A549 (cell line): ENCODE results near the gene MED13L. TPM values are rescaled to one million over a fixed set of nuclear protein-coding genes. Genes with fewer than 3 reads are reported as not detected.

Experiments used
- ATAC-seq, 2 experiments: fragments of 200-7000 bp in 1 of 2; fragments of >200 bp in 1 of 2; cut with Nextera tagmentation in 1 of 2; cut with Tn5 transposase in 1 of 2; 3 replicates each; pipeline versions ENCODE4 v1.8.0 to v1.9.1; 2018 to 2020; ENCODE audit warnings: mild to moderate bottlenecking in 1 of 2, moderate library complexity in 1 of 2
- CTCF ChIA-PET: fragments of 300-600 bp; sonication (Branson Sonifier 250); formaldehyde crosslinking; extraction: SDS; loops from one replicate; lab custom pipeline; 2021; ENCODE audit warnings: antibody characterized with exemption, inconsistent platforms; lab: Yijun Ruan, JAX
- POLR2A ChIA-PET: fragments of 350-600 bp; formaldehyde crosslinking; extraction: SDS; loops from one replicate; lab custom pipeline; 2021; ENCODE audit warnings: antibody characterized with exemption, inconsistent platforms; lab: Yijun Ruan, JAX
- DNase-seq, 2 experiments: peaks; one replicate each; pipeline versions ENCODE4 v3.0.0 to v3.0.0-alpha.2; 2011 to 2016; ENCODE audit warnings: low read depth in 1 of 2, low spot score in 1 of 2
- FAIRE-seq: peaks from 2 replicates; lab custom pipeline; 2011; peaks lifted over from hg19 to GRCh38; lab: Jason Lieb, UNC
- H3K27ac ChIP-seq, 2 experiments: fragments of >200 bp; sonication (Bioruptor Twin); formaldehyde crosslinking; 3 replicates each; pipeline ENCODE4 v1.5.1; 2016 to 2017
- H3K4me1 ChIP-seq: fragments of >200 bp; sonication (Bioruptor Twin); formaldehyde crosslinking; 3 replicates; pipeline ENCODE4 v1.6.1; 2016
- H3K4me2 ChIP-seq: fragments of >200 bp; sonication (Bioruptor Twin); formaldehyde crosslinking; 3 replicates; pipeline ENCODE4 v1.6.1; 2016
- H3K4me3 ChIP-seq: fragments of >200 bp; sonication (Bioruptor Twin); formaldehyde crosslinking; 3 replicates; pipeline ENCODE4 v1.5.1; 2016
- H3K9me3 ChIP-seq: fragments of >200 bp; sonication (Bioruptor Twin); formaldehyde crosslinking; 3 replicates; pipeline ENCODE4 v1.6.1; 2016
- BHLHE40 ChIP-seq: IDR thresholded peaks from 2 replicates; pipeline ENCODE4 v1.6.1; 2012; ENCODE audit warnings: low read depth, low read length, inconsistent platforms
- CBX2 ChIP-seq: fragments of 200-600 bp; sonication (generic); IDR thresholded peaks from 2 replicates; pipeline ENCODE4 v1.6.1; 2016; ENCODE audit warnings: low read depth, mild to moderate bottlenecking, borderline replicate concordance
- CBX8 ChIP-seq: fragments of 200-600 bp; sonication (generic); IDR thresholded peaks from 2 replicates; pipeline ENCODE4 v1.6.1; 2016
- CEBPB ChIP-seq, 2 experiments: fragments of >200 bp in 1 of 2; sonication (Bioruptor Twin) in 1 of 2; formaldehyde crosslinking in 1 of 2; IDR thresholded peaks; 2 replicates each; pipeline ENCODE4 v1.6.1; 2012 to 2016
- CHD4 ChIP-seq: fragments of 200-600 bp; sonication (generic); IDR thresholded peaks from 2 replicates; pipeline ENCODE4 v1.6.1; 2016; ENCODE audit warnings: antibody characterized with exemption, mild to moderate bottlenecking, borderline replicate concordance
- EHMT2 ChIP-seq: fragments of 200-600 bp; sonication (generic); IDR thresholded peaks from 2 replicates; pipeline ENCODE4 v1.6.1; 2016; ENCODE audit warnings: antibody characterized with exemption, low read depth, mild to moderate bottlenecking, moderate library complexity
- EP300 ChIP-seq, 2 experiments: fragments of >200 bp; sonication (Bioruptor Twin); formaldehyde crosslinking; IDR thresholded peaks; 2 replicates in 1 of 2; 3 replicates in 1 of 2; pipeline ENCODE4 v1.6.1; 2016 to 2017
- FOXS1 ChIP-seq: fragments of 250-450 bp; sonication (Bioruptor Pico); IDR thresholded peaks from 2 replicates; pipeline ENCODE4 v1.5.0; 2020; ENCODE audit warnings: mild to moderate bottlenecking, moderate library complexity
- GATA3 ChIP-seq: IDR thresholded peaks from 2 replicates; pipeline ENCODE4 v1.6.1; 2012; ENCODE audit warnings: borderline replicate concordance
- HEYL ChIP-seq: fragments of 250-450 bp; sonication (Bioruptor Pico); IDR thresholded peaks from 2 replicates; pipeline ENCODE4 v1.8.0; 2021; ENCODE audit warnings: mild to moderate bottlenecking, moderate library complexity
- JUN ChIP-seq, 2 experiments: fragments of >200 bp; sonication (Bioruptor Twin); formaldehyde crosslinking; IDR thresholded peaks; 2 replicates in 1 of 2; 3 replicates in 1 of 2; pipeline ENCODE4 v1.6.1; 2016 to 2017
- KDM1A ChIP-seq: fragments of 200-600 bp; sonication (generic); IDR thresholded peaks from 2 replicates; pipeline ENCODE4 v1.6.1; 2016; ENCODE audit warnings: low read depth, mild to moderate bottlenecking
- MAFK ChIP-seq: fragments of 450-650 bp; IDR thresholded peaks from 2 replicates; pipeline ENCODE4 v1.6.1; 2014; ENCODE audit not compliant: partially characterized antibody
- MAX ChIP-seq: IDR thresholded peaks from 2 replicates; pipeline ENCODE4 v1.6.1; 2012
- MAZ ChIP-seq: fragments of 150-350 bp; IDR thresholded peaks from 2 replicates; pipeline ENCODE4 v1.6.1; 2014; ENCODE audit warnings: antibody characterized with exemption, low read depth, low read length, borderline replicate concordance
- MYC ChIP-seq: IDR thresholded peaks from 2 replicates; pipeline ENCODE4 v1.6.1; 2012; ENCODE audit warnings: mild to moderate bottlenecking, inconsistent platforms, low read length, improper control_type of control experiment, borderline replicate concordance
- NFE2L2 ChIP-seq: fragments of 150-350 bp; conservative IDR thresholded peaks from 2 replicates; pipeline ENCODE4 v1.6.1; 2014; ENCODE audit warnings: low read length
- PHF8 ChIP-seq: fragments of 200-600 bp; sonication (generic); IDR thresholded peaks from 2 replicates; pipeline ENCODE4 v1.6.1; 2016; ENCODE audit warnings: low read depth, mild to moderate bottlenecking, antibody characterized with exemption, moderate library complexity, borderline replicate concordance
- POLR2AphosphoS2 ChIP-seq: conservative IDR thresholded peaks from 2 replicates; pipeline ENCODE4 v1.6.1; 2012; ENCODE audit warnings: low read length, improper control_type of control experiment, inconsistent platforms
- RAD21 ChIP-seq, 2 experiments: fragments of >200 bp in 1 of 2; sonication (Bioruptor Twin) in 1 of 2; formaldehyde crosslinking in 1 of 2; IDR thresholded peaks in 1 of 2; conservative IDR thresholded peaks in 1 of 2; 2 replicates in 1 of 2; 3 replicates in 1 of 2; pipeline ENCODE4 v1.6.1; 2012 to 2018; ENCODE audit warnings: inconsistent platforms in 1 of 2
- RCOR1 ChIP-seq: fragments of 150-350 bp; IDR thresholded peaks from 2 replicates; pipeline ENCODE4 v1.6.1; 2014; ENCODE audit warnings: antibody characterized with exemption, low read length, low read depth
- REST ChIP-seq: fragments of 200-600 bp; sonication (generic); IDR thresholded peaks from 2 replicates; pipeline ENCODE4 v1.6.1; 2016; ENCODE audit warnings: antibody characterized with exemption, mild to moderate bottlenecking, moderate library complexity
- SREBF2 ChIP-seq: fragments of 450-650 bp; IDR thresholded peaks from 2 replicates; pipeline ENCODE4 v1.6.1; 2014; ENCODE audit warnings: mild to moderate bottlenecking, moderate library complexity
- TFCP2L1 ChIP-seq: fragments of 250-450 bp; sonication (Bioruptor Pico); IDR thresholded peaks from 2 replicates; pipeline ENCODE4 v1.5.0; 2021; ENCODE audit warnings: mild to moderate bottlenecking
- TP53 ChIP-seq: fragments of 250-450 bp; sonication (Bioruptor Pico); IDR thresholded peaks from 2 replicates; pipeline ENCODE4 v1.5.0; 2021; ENCODE audit warnings: mild to moderate bottlenecking, moderate library complexity
- ZNF302 ChIP-seq: fragments of 250-450 bp; sonication (Bioruptor Pico); IDR thresholded peaks from 2 replicates; pipeline ENCODE4 v1.9.0; 2021; ENCODE audit warnings: inconsistent platforms, mild to moderate bottlenecking, moderate library complexity
- ZSCAN20 ChIP-seq: fragments of 250-450 bp; sonication (Bioruptor Pico); IDR thresholded peaks from 2 replicates; pipeline ENCODE4 v1.8.0; 2022; ENCODE audit warnings: mild to moderate bottlenecking, moderate library complexity
- WGBS: methylation state at CpG from one replicate; pipeline ENCODE4 v1.1.6; 2017; ENCODE audit errors: missing lambda C conversion rate; 5-methylcytosine and 5-hydroxymethylcytosine counted together
- polyA plus RNA-seq, 4 experiments: library from polyadenylated mRNA; depleted of rRNA in 3 of 4; stranded (reverse); fragments of >200 nt; fragmentation: RNase III in 1 of 4; extraction: RNeasy Plus Mini Kit Qiagen cat#74134 plus additional on column Dnase treatment in 1 of 4; gene quantifications; 2 replicates in 3 of 4; 3 replicates in 1 of 4; pipeline ENCODE4 v1.2.3, GENCODE V29; 2011 to 2017
- TF ChIP-seq, protein P1 (sequence below): fragments of 250-450 bp; sonication (Bioruptor Pico); IDR thresholded peaks from 2 replicates; pipeline ENCODE4 v1.5.0; 2021; ENCODE audit warnings: mild to moderate bottlenecking, moderate library complexity, borderline replicate concordance
- TF ChIP-seq, protein P2 (sequence below): fragments of >200 bp; sonication (Bioruptor Twin); formaldehyde crosslinking; IDR thresholded peaks from 2 replicates; pipeline ENCODE4 v1.6.1; 2016

The MED13L gene
- polyA plus RNA-seq, 2 of the 4 experiments (the other 2 are of a cell fraction): 23.2 to 134 TPM

- ChIA-PET CTCF (interaction anchor here (0.7 kb wide), 1 partner anchor 11 kb away, joined by 3 read pairs; no protein-coding TSS in a partner anchor), POLR2A (no interaction called here)
Measured at GRCh38 chr12:116174904-116175303, 102.6 kb downstream of the MED13L start.

DNA sequence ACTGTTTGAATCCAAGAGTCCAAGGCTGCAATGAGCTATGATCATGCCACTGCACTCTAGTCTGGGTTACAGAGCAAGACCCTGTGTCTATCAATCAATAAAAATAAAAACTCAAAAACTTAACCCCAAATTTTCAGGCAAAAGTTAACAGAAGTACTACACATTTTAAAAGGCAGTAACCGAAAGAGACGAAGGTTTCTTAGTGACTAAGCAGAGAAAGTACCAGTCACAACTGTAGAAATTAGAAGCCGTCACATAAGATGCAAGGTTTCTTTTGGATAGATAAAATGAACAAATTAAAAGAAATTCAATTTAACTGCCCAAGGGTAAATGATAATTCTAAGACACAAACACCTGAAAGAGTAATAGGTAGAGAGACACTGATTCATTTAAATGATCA, 103.5 kb downstream of the MED13L start:
- ChIA-PET POLR2A (no interaction called here), CTCF (interaction anchor here (0.7 kb wide), 1 partner anchor 10 kb away, joined by 3 read pairs; no protein-coding TSS in a partner anchor)
- no peaks in the 10 kb centered on the region for H3K9me3 ChIP-seq
- WGBS: 95% methylated on average over 3 of the region's 3 CpGs
- H3K27ac ChIP-seq: no peak overlapping the region
- peak; percentile 32 for FAIRE-seq
- TF ChIP-seq HEYL: no peak
- no peak for TF ChIP-seq PHF8
- no peak for TF ChIP-seq ZSCAN20 (CRISPR knock-in tag)
- no peak for TF ChIP-seq ZNF302 (CRISPR knock-in tag)
- no peak for TF ChIP-seq SREBF2
- no peak for TF ChIP-seq CEBPB (IDR thresholded peaks at IDR 0.05)
- TF ChIP-seq TFCP2L1 (CRISPR knock-in tag): no peak
- TF ChIP-seq MAFK: no peak
- TF ChIP-seq CHD4: no peak
- TF ChIP-seq MYC: no peak
- no peak for TF ChIP-seq FOXS1
- no peak for TF ChIP-seq CBX2
- TF ChIP-seq RCOR1: no peak
- TF ChIP-seq EP300 (IDR thresholded peaks at IDR 0.05): no peak
- ATAC-seq: no peak
- no peak for DNase-seq
- H3K4me2 ChIP-seq: no peak overlapping the region
- no peak overlapping the region for H3K4me3 ChIP-seq
- peaks cover 47% of the 10 kb centered on the region for H3K4me1 ChIP-seq

More at GRCh38 chr12:116174904-116175303, 102.6 kb downstream of the MED13L start:
- Histone ChIP-seq H3K27ac (no peak overlapping the region), H3K4me2 (no peak overlapping the region), H3K9me3 (no peaks in the 10 kb centered on the region), H3K4me3 (no peak overlapping the region), H3K4me1 (peaks cover 47% of the 10 kb centered on the region)
- no peak for ATAC-seq
- no peak for TF ChIP-seq RAD21 (conservative IDR thresholded peaks at IDR 0.05 in 1 of 2, IDR thresholded peaks at IDR 0.05 in 1 of 2)
- no peak for TF ChIP-seq GATA3
- no peak for TF ChIP-seq REST
- DNase-seq: no peak
- WGBS: 90% methylated on average over 4 of the region's 4 CpGs
- no peak for FAIRE-seq

DNA sequence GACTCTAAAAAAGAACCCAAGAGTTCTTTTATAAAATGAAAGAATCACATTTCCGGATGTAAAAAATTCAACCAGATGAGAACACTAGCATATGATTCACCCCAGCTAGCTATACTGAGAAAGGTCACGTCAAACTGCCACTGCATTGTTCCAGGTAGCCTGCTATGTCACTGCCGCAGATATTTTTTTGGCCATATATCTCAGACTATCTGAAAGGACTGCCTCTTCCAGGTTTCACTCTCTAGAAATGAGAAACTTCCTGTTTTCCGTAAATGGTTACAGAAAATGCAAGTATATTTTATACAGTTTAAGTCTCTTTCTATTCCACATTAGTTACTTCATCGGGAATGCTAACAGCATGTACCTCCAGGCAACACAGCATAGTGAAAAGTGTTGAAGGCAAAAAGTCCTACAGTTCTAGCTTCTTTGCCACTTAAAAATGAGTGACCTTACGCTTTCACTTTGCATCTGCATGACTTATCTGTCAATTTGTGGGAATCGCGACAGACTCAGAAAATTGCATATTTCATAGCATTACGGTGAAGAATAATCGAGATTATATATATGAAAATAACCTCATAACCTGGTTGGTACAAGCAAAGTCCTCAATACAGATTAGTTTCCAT, 105.2 kb downstream of the MED13L start:
- no peaks in the 10 kb centered on the region for H3K9me3 ChIP-seq
- TF ChIP-seq CBX8: no peak
- TF ChIP-seq, protein P1, sequence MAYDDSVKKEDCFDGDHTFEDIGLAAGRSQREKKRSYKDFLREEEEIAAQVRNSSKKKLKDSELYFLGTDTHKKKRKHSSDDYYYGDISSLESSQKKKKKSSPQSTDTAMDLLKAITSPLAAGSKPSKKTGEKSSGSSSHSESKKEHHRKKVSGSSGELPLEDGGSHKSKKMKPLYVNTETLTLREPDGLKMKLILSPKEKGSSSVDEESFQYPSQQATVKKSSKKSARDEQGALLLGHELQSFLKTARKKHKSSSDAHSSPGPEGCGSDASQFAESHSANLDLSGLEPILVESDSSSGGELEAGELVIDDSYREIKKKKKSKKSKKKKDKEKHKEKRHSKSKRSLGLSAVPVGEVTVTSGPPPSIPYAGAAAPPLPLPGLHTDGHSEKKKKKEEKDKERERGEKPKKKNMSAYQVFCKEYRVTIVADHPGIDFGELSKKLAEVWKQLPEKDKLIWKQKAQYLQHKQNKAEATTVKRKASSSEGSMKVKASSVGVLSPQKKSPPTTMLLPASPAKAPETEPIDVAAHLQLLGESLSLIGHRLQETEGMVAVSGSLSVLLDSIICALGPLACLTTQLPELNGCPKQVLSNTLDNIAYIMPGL (CRISPR knock-in tag): no peak
- TF ChIP-seq KDM1A: no peak
- TF ChIP-seq BHLHE40: no peak
- TF ChIP-seq, protein P2, sequence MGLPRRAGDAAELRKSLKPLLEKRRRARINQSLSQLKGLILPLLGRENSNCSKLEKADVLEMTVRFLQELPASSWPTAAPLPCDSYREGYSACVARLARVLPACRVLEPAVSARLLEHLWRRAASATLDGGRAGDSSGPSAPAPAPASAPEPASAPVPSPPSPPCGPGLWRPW: no peak
- no peak for TF ChIP-seq EHMT2
- no peak for TF ChIP-seq MYC
- TF ChIP-seq MAX: no peak
- no peak for TF ChIP-seq NFE2L2
- TF ChIP-seq RCOR1: no peak
- TF ChIP-seq TP53 (CRISPR knock-in tag): no peak
- no peak for TF ChIP-seq JUN (IDR thresholded peaks at IDR 0.05)
- TF ChIP-seq POLR2AphosphoS2: no peak
- TF ChIP-seq CBX2: no peak
- no peak for TF ChIP-seq ZSCAN20 (CRISPR knock-in tag)
- TF ChIP-seq MAZ: no peak
- peak overlapping the region; percentile 52 for H3K4me2 ChIP-seq
- CTCF ChIA-PET: interaction anchor here (1.1 to 1.2 kb wide), 2 partner anchors 31 to 174 kb away, joined by 3 to 4 read pairs; no protein-coding TSS in a partner anchor
- H3K27ac ChIP-seq: no peak overlapping the region
- FAIRE-seq: no peak
- no peak for DNase-seq
- peaks cover 48% of the 10 kb centered on the region for H3K4me1 ChIP-seq
- POLR2A ChIA-PET: no interaction called here
- 72% methylated on average over 10 of the region's 10 CpGs for WGBS
- ATAC-seq: peak in 1 of 2 experiments; percentile 62; a peak in 3 of 6 replicates
- H3K4me3 ChIP-seq: no peak overlapping the region
